ENCODE measurements around the gene MAP3K5. TPM values are rescaled to one million over a fixed set of nuclear protein-coding genes. Genes with fewer than 3 reads are reported as not detected.

The MAP3K5 gene
- total RNA-seq, 6 donors from 2014 or later, result 26.4 to 45.1 (median 41.8) TPM

DNA sequence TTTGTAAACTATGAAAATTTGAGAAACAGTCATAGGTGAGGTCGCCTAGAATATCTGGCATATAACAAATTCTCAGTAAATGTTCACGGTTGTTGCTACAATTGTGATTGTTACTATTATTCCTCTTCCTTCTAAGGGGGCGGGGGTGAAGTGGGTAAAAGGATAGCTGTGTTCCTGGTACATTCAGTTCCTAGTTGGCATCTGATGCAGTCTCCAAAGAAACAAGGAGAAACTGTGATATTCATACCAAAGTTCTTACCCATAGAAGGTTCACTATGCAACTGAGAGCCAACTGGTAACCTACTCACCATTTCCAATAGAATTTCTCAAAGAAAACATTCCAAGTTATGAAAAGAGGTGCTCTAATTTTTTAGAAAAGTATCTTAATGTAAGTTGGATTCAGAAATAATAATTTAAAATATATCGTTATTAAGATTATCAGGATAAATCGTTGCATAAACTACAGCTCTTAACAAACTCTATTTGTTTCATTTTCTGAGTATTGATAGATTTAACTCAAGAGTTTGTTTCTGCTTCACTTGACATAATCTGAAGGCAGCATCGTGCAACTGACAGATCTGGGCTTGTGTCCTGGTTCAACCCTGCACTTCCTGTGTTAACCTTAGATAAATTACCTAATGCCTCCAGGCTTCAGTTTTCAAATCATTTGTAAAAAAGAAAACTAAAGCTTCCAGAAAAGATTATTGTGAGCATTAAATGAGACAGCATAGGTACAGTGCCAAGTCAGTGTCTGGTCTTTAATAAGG lies 228.7 kb downstream of the MAP3K5 start:
- H3K4me1 ChIP-seq, result no peaks in the 10 kb centered on the region
- ATAC-seq (ENCODE audit: low FRiP score in 2 of 2), result no peak
- H3K4me3 ChIP-seq, result no peak overlapping the region
- WGBS, 2 donors, result 76 to 77% methylated on average over 6 of the region's 6 CpGs
- DNase-seq, result no peak
- TF ChIP-seq EP300 (IDR thresholded peaks at IDR 0.05), result no peak
- no peak for TF ChIP-seq POLR2A (IDR thresholded peaks at IDR 0.05)
- no peak for TF ChIP-seq POLR2AphosphoS5 (IDR thresholded peaks at IDR 0.05)
- TF ChIP-seq, protein P1, sequence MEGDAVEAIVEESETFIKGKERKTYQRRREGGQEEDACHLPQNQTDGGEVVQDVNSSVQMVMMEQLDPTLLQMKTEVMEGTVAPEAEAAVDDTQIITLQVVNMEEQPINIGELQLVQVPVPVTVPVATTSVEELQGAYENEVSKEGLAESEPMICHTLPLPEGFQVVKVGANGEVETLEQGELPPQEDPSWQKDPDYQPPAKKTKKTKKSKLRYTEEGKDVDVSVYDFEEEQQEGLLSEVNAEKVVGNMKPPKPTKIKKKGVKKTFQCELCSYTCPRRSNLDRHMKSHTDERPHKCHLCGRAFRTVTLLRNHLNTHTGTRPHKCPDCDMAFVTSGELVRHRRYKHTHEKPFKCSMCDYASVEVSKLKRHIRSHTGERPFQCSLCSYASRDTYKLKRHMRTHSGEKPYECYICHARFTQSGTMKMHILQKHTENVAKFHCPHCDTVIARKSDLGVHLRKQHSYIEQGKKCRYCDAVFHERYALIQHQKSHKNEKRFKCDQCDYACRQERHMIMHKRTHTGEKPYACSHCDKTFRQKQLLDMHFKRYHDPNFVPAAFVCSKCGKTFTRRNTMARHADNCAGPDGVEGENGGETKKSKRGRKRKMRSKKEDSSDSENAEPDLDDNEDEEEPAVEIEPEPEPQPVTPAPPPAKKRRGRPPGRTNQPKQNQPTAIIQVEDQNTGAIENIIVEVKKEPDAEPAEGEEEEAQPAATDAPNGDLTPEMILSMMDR (IDR thresholded peaks at IDR 0.05), result no peak
- peaks cover 0 to 61% (median 18%) of the 10 kb centered on the region in 4 donors for H3K36me3 ChIP-seq
- no peaks in the 10 kb centered on the region for H3K27me3 ChIP-seq
- H3K9me3 ChIP-seq, result no peaks in the 10 kb centered on the region
- H3K27ac ChIP-seq, result no peak overlapping the region

DNA sequence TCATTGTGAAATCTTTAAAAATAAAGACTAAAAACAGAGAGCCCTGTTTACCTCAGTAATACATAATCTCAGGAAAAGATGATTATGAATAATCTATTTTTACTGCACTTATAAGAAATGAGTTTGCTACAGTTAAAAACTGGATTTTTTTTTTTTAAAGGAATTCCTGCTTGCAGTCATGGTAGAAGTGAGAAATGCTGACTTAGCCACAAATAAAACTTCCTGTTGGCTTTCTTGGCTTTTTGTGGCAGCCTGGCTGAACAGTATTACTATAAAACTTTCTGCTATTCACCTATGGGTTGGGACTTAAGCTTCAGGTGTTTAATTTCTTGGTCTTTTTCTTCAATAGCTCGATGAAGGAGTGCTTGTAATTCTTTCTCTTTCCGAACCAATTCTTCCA lies 230.1 kb downstream of the MAP3K5 start:
- DNase-seq (no peak), ATAC-seq (ENCODE audit: low FRiP score in 2 of 2) (no peak)
- Histone ChIP-seq H3K4me3 (no peak overlapping the region), H3K36me3 (peaks cover 0 to 70% (median 20%) of the 10 kb centered on the region in 4 donors), H3K9me3 (no peaks in the 10 kb centered on the region), H3K4me1 (no peaks in the 10 kb centered on the region), H3K27me3 (no peaks in the 10 kb centered on the region), H3K27ac (no peak overlapping the region)
- 73 to 90% methylated on average over 2 of the region's 2 CpGs for WGBS, 2 donors
- TF ChIP-seq, protein P1 (IDR thresholded peaks at IDR 0.05), result no peak
- TF ChIP-seq POLR2A (IDR thresholded peaks at IDR 0.05) (no peak), POLR2AphosphoS5 (IDR thresholded peaks at IDR 0.05) (no peak), EP300 (IDR thresholded peaks at IDR 0.05) (no peak)

DNA sequence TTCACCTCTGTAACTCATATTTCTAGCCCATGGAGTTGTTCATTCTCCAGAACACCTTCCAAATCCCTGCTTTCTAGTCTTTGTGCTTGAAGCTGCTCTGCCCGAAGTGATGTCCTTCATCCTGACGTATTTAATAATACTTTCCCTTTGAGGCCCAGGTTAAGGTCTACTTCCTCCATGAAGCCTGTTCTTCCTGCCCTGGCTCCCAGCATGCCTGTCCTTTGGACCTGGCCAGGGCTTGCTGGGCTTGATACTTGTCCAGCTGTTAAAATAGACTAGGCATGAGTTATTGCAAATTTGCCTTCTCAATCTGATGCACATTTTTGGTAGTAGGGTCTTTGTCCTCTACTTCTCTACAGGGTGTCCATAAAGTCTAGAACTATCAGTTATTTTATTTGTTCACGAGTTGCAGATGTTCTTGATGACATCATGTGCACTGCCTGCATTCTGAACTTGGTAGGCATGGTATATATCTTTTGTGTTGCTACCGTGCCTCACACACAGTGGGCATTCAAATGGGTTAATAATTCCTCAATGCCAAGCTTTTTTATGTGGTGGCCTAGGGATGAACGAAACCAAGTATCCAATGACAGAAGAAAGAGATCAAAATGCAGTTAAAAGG lies 239.0 kb downstream of the MAP3K5 start:
- Histone ChIP-seq H3K4me3 (no peak overlapping the region), H3K9me3 (no peaks in the 10 kb centered on the region), H3K36me3 (peaks cover 0 to 23% (median 10%) of the 10 kb centered on the region in 4 donors), H3K27me3 (peaks cover 0 to 13% (median 2%) of the 10 kb centered on the region in 4 donors), H3K27ac (no peak overlapping the region), H3K4me1 (peaks cover 17 to 23% (median 18%) of the 10 kb centered on the region in 4 donors)
- DNase-seq (no peak), ATAC-seq (ENCODE audit: low FRiP score in 2 of 2) (no peak)
- TF ChIP-seq EP300 (IDR thresholded peaks at IDR 0.05) (no peak), POLR2A (IDR thresholded peaks at IDR 0.05) (no peak), POLR2AphosphoS5 (IDR thresholded peaks at IDR 0.05) (no peak)
- TF ChIP-seq, protein P1 (IDR thresholded peaks at IDR 0.05), result no peak
- whole genome bisulfite sequencing, 2 donors, result 80 to 82% methylated on average over 5 of the region's 5 CpGs

DNA sequence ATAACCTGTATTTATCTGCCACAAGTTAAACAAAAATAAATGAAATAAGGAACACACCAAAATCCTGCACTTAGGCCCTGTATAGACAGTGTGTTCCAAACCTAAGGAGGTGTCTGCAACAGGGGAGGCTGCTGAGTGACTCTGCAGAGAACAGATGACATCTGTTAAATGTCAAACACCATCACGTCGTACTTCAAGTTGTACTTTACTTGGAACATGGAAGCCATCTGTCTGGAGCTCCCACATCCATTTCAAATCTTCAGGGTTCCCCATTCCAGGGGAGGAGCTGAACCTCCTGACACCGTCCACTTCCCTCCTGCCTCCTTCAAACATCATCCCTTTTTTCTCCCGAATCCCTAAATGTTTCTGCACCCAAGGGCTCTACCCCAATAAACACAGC lies 240.2 kb downstream of the MAP3K5 start:
- no peak for DNase-seq
- 59 to 75% methylated on average over 4 of the region's 4 CpGs for WGBS, 2 donors
- no peaks in the 10 kb centered on the region for H3K9me3 ChIP-seq
- peaks cover 0 to 10% (median 4%) of the 10 kb centered on the region in 4 donors for H3K36me3 ChIP-seq
- no peak overlapping the region for H3K27ac ChIP-seq
- no peak overlapping the region for H3K4me3 ChIP-seq
- H3K4me1 ChIP-seq, result peaks cover 17 to 23% (median 18%) of the 10 kb centered on the region in 4 donors
- TF ChIP-seq POLR2A (IDR thresholded peaks at IDR 0.05), result no peak
- peaks cover 0 to 13% (median 2%) of the 10 kb centered on the region in 4 donors for H3K27me3 ChIP-seq
- no peak for ATAC-seq (ENCODE audit: low FRiP score in 2 of 2)

DNA sequence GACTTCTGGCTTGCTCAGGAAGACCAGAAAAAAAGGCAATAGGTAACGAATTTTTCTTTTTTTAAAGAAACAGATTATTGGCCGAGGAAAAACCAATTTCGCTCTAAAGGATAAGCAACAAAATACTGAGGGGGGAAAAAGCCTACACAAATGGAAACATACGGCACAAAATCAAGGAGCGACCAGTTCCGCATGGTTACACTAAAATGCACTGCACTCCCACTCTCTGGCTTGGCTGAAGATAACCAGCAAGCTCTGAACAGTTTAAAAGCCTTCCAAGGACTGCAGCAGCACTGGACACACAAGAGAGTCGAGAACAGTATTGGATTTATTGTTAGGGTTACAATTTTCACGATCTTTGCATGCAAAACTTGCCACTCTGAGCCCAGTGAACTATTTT lies 241.2 kb downstream of the MAP3K5 start:
- 58 to 59% methylated on average over 8 of the region's 8 CpGs for WGBS, 2 donors
- no peak for ATAC-seq (ENCODE audit: low FRiP score in 2 of 2)
- peaks cover 0 to 13% (median 2%) of the 10 kb centered on the region in 4 donors for H3K27me3 ChIP-seq
- peaks cover 17 to 23% (median 18%) of the 10 kb centered on the region in 4 donors for H3K4me1 ChIP-seq
- no peak for DNase-seq
- no peak overlapping the region for H3K27ac ChIP-seq
- no peaks in the 10 kb centered on the region for H3K9me3 ChIP-seq
- H3K36me3 ChIP-seq, result peaks cover 0 to 5% (median 2%) of the 10 kb centered on the region in 4 donors
- H3K4me3 ChIP-seq, result peak overlapping the region in 3 of 4 donors; percentile 78 to 81 (median 80)
- TF ChIP-seq POLR2A (IDR thresholded peaks at IDR 0.05) (no peak), EP300 (IDR thresholded peaks at IDR 0.05) (no peak), POLR2AphosphoS5 (IDR thresholded peaks at IDR 0.05) (no peak)
- TF ChIP-seq, protein P1 (IDR thresholded peaks at IDR 0.05), result no peak
